NCI-H226 (cell line): Measurements from ENCODE around the gene C16orf78.
"Not testable (repeated sequence)": the region's sequence is repeated elsewhere in the genome, so short reads cannot be mapped to it uniquely, and the experiment has no call there.

ENCODE experiments used
- DNase-seq: peaks from one replicate; pipeline ENCODE4 v3.0.0-alpha.2; 2015

Gene C16orf78

DNA sequence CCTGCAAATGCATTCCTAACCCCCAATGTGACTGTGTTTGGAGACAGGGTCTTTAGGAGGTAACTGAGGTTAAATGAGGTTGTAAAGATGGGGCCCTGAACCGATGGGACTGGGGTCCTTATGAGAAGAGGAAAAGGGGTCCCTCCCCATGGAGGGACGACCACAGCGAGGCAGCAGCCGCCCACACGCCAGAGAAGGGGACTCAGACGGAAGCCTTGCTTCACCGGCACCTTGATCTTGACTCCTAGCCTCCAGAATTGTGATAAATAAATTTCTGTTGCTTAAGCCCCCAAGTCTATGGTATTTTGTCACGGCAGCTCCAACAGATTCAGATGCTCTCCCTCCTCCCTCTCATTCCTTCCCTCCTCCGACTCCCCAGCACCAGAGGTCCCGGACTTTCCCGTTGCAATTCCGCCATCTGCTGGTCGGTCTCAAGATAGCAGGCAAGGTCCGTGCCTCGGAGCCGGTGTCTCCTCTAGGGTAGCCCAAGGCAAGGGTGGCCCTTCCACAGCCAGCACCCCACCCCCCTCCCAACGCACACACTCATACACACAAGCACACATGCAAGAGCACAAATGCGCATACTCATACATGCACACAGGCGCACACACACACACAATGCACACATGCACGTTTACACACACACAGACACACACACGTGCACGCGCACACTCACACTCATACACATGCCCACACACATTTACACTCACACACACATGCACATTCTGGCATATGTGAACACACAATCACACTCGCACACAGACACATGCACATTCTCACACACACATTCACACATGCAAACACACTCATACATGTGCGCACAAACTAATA lies 23.1 kb upstream of the C16orf78 start:
- DNase-seq, result peak; percentile 9

DNA sequence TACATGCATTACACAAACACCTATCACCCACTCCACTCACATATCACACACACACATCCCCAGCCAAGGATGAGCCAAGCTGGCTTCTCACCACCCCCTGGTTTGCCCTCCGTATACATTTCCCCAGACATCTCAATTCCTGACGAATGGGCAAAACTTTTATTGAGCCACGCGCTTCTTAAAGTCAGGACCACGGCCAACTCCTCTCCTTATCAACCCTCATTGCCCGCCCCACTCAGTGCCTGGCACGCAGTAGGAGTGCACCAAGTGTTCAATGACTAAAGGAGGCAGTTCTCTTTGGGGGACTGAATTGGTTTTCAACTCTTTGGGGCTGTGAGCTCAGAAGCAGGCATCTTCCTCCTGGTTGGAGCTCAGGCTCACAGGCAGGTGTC lies 22.5 kb upstream of the C16orf78 start:
- DNase-seq, result no peak

DNA sequence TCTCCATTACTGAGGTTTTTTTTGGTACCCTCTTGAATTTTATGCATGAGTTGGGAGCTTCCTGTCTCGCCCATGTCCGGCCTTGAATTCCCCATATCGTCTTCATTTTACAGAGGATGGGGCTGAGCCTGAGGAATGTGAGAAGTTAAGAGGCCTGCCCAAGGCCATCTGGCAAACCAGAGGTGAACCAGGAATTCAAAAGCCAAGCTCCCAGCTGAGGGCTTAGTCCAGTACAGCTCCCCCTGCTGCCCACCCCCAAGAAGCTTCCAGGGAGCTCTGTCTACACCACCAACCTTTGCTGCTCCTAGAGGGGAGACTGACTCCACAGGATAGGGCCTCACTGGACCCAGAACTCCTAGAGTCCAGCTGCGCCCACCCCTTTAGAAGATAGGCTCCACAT lies 20.7 kb upstream of the C16orf78 start:
- DNase-seq, result no peak

GRCh38 chr16:49353680-49354079 lies 19.9 kb upstream of the C16orf78 start:
- DNase-seq, result no peak

DNA sequence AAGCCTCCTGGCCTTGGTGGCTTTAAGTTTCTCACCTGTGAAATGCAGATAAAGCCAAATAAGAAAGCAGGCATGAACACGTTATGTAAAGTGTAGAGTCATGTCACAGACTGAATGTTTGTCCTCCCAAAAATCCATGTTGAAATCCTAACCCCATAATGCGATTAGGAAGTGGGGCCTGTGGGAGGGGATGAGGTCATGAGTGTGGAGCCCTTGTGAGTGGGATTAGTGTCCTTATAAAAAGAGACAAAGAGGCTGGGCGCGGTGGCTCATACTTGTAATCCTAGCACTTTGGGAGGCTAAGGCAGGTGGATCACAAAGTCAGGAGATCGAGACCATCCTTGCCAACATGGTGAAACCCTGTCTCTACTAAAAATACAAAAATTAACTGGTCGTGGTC lies 19.5 kb upstream of the C16orf78 start:
- no peak for DNase-seq

DNA sequence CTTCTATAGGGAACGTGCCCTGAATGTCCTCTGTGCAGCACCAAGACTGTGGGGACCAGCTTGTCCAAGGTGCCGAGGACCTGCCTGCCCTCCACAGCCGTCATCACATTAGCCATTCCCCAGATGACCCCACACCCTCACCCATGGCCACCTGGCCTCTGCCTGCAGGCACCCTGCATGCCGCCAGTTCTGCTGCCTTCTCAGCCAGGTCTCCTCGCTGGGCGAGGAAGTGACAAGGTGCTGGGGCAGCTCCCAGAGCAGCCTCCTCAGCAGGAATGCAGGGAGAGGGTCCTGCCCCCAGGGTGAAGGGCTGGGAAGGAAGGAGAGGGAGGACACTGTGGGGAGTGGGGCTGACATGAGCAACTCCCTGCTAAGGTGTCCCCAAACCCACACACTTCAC lies 18.6 kb upstream of the C16orf78 start:
- DNase-seq, result no peak

DNA sequence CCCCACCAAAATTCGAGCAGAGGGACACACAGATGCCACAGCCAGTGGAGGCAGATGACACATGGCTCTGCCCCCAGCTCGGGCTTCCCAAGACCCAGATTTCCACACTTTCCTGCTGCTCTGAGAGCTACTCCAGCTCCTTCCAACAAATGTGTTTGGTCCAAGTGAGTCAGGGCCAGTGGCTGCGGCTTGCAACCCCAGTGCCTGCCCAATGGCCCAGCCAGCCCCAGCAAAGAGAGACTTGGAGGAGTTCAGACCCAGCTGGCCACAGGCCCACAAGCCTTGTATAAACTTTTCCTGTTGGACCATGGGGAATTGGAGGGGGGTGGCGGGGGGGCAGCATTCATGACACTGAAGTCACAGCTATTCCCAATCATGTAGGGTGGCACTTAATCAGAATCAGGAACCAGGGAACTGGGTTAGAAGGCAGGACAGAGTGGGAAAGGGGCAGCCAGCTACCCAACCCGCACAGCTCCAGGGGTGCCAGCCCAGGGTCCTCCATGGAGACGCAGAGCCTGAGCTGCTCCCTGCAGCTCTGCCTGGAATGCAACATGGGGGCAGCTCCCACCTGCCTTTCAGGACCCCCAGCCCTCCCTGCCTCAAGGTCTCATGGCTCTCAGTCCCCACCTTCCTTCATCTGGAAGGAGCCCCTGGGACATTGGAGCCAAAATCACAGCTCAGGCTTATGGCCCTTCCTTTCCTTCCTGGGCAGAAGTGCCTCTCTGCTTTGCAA lies 17.5 kb upstream of the C16orf78 start:
- DNase-seq, result no peak

DNA sequence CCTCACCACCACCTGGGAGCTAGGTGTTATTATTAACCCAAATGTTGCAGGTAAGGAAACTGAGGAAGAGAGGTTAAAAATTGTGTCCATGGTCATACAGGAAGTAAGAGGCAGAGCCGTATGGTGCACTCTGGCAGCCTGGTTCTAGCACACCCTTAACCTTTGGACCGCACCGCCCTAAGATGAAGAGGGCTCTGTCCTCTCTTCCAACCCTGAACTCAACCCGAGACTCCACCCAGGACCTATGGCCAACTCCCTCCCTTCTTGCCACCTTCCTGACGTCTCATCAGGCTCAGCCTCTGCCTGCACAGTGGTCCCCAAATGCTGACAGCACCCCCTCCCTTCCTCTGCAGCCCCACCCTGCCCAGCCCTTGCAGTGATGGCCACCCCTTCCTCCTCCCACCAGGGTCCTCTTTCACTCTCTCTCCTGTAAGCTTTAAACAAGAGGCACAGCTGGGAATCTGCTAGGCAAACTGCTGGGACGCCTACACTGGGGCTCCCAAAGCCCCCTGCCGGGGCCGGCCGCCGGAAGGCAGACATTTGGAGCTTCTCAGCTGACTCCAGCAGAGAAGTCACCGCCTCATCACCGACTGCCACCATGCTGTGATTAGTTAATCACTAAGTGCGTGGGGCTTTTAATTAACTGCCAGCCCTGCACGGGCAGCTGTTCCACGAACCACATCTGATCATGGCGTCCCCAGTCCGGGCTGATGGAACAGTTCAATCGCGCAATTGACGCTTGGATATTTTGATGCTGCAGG lies 16.7 kb upstream of the C16orf78 start:
- no peak for DNase-seq

DNA sequence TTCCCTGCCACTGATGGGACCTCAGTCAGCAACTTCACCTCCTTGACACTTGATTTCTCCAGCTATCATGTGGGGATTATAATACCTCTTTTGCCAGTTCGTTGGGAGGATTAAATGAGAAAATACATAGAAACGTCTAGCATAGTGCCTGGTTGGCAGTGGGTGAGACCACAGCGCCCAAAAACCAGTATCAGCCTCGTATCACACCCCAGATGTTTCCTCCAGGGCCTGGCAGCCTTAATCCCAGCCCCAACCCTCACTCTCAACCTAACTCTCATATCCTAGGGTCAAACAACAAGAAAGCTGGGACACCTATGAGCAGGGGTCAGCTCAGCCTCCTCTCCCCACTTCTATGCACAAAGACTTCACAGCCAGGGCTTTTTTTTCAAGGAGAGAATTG lies 14.0 kb upstream of the C16orf78 start:
- DNase-seq, result no peak

DNA sequence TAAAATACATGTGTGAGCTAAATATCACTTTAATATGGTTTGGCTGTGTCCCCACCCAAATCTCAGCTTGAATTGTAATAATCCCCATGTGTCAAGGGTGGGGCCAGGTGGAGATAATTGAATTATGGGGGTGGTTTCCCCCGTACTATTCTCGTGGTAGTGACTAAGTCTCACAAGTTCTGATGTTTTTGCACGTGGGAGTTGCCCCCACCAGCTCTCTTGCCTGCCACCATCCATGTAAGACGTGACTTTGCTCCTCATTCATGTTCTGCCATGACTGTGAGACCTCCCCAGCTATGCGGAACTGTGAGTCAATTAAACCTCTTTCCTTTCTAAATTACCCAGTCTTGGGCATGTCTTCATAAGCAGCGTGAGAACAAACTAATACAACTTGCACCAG lies 11.9 kb upstream of the C16orf78 start:
- not testable (repeated sequence) for DNase-seq

- DNase-seq, result no peak
Measured at GRCh38 chr16:49362230-49362629, 11.4 kb upstream of the C16orf78 start.

DNA sequence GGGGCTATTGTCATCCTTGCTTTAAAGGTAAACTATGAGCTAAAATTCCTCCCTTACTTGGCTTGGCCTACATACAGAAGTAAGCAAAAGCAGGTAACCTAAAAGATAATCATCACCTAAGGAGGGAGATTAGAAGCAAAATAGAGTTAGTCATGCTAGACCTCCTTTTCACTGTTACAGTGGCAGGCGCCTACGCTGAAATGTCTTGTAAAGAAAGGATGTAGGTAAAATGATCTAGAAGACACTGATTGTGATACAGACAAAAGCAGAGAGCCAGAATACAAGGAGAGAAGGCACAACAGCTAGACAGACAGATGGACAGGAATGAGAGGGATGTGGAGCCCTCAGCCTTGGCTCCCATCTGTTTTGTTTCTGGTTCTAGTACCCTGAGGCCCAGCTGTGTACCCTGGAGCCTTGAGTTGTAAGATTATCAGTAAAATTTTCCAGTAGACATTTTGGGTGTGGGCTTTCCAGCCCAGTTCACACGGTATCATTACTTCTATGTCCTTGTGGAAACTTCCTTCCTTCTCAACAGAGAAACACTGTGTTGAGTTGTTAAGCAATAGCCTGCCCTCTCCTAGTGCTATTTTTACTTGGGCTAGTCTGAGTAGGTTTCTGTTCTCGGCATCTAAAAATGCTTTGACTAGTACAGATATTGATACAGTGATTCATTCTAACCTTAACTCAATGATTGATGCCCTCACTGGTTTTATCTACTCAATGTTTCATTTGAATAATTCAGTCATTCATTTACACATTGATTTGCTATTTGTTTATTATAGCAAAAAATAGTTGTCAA lies 7.7 kb upstream of the C16orf78 start:
- DNase-seq, result no peak

- DNase-seq, result no peak
Measured at GRCh38 chr16:49366669-49367068, 6.9 kb upstream of the C16orf78 start.

DNA sequence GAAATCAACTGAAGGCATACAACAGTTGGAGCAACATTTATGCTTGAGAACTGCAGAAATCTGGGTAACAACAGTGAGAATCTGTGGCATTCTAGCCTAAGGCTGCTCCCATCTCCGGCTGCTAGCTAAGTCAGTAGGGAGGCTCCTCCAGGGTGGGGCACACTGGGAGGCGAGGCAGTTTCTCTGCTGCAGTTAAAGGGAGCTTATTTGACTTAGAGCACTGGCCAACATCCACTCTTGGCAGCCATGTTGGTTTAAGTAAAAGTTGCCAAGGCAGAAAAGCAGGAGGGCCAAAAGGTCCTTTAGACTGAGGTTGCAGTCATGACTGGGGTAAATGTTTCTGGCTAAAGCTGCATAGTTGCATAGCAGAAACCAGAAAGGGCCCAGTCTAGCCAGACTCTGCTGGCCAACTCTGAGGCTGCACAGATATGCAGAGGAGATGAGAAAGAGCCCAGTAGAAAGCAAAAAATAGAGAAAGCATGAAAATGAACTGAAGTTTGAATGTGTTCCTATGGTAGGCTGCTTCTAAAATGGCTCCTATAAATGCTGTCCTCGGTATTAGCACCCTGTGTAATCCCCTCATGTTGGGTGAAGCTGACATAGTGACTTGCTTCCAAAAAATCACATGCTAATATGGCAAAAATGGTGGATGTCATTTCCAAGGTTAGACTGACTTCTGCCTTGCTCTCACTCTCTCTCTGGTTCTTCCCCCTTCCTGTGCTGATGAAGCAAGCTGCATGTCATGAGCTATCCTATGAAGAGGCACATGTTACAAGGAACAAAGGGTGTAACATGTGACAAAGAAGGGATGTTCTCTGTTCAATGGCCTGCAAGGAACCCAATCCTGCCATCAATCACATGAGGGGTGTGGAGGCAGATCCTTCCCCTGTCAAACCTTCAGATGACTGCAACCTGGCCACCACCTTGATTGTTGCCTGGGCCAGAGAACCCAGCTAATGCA lies 3.7 kb upstream of the C16orf78 start:
- DNase-seq, result no peak

DNA sequence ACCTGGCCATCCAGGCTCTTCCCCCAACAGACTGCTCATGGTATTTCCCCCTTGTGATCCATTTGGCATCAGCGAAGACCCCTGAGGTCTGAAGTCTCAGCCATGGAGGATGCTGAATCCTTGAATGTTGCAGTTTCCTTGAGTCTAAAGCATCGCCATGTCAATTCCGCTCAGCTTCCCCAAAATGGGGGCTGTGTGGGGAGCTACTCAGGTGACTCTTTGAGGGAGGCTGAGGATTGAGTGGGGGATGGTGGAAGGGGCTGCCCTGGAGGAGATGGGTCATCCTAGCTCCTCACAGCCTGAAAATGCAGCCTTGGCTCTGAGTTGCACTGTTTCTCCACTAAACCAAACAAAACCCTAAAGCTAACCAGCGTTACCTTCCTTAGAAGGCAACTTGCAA lies 2.6 kb downstream of the C16orf78 start:
- DNase-seq, result no peak

DNA sequence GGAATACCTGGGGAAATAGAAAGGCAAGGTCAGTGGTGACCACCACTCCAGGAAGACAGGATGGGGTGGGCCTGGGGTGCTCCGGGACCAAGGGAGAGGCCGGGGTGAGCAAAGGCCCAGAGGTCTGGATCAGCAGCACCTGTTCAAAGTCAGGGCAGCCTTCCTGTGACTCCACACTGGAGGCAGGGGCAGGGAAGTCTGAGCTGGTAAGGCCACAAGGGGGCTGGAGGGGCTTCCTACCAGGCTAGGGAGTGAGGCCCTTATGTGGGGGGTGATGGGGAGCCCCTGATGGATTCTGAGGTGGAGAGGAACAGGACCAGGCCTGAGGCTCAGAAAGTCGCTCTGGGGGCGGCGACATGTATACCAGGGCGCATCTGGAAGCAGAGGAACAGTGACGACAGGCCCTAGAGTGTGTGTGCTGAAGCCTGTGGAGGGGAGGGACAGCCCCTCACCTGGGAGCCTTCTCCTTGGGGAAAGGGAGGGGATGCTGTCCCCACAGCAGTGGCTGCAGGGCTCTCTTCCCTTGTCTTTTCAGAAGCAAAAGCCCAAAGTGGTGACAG lies 3.7 kb downstream of the C16orf78 start:
- DNase-seq, result no peak

DNA sequence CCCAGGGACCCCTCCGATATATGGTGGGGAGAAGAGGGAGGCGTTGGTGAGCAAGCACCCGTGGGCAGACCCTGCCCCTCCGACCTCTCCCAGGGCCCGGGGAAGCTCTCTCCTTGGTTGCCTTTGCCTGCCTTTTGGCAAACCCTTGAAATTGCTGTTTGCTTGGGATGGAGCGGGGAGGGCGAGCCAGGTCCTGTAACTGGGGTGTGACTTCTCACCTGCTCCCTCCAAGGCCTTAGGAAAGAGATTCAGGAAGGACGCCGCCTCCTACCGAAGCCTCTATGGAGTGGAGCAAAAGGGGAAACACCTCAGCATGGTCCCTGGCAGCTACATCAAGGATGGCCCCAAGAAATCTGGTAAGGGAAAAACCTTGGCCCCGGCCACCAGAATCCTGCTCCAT lies 4.6 kb downstream of the C16orf78 start:
- no peak for DNase-seq

- no peak for DNase-seq
Measured at GRCh38 chr16:49378816-49379215, 5.2 kb downstream of the C16orf78 start.

GRCh38 chr16:49382916-49383315 lies 9.3 kb downstream of the C16orf78 start:
- DNase-seq, result no peak

DNA sequence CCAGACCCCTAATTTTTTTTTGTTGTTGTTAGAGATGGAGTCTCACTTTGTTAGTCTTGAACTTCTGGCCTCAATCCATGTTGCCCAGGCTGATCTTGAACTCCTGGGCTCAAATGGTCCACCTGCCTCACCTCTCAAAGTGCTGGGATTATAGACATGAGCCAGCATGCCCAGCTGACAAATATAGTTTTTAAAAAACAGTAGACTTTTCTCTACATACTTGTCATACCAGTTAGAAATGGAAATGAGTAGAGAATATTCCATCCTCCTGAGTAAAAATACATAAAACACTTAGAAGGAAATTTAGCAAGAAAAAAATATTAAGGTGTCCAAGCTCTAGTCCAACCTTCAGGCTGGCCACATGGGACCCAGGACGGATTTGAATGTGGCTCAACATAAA lies 21.4 kb downstream of the C16orf78 start:
- DNase-seq, result no peak

DNA sequence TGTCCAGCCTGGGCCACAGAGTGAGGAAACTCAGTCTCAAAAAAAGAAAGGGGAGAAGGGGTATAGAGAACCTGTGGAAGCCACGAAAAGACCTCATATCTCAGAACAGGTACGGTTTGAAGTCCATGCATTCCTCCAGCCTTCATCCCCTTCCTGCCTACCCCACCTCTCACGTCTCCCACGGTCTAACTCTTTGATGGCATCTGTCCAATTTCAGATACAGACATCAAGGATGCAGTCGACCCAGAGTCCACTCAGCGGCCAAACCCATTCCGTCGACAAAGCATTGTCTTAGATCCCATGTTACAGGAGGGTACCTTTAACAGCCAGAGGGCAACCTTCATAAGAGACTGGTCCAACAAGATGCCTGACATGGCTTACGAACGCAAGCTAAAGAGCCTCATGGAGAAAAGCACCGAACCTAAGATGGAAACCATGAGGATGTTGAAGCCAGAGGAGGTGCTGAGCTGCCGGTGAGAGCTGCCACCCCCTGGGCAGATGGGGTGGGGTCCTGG lies 22.7 kb downstream of the C16orf78 start:
- DNase-seq, result no peak
